Stimulated activated CD4-positive, alpha-beta T cell treated with anti-CD3 and anti-CD28 coated beads, TNF-alpha, amount 100 ng/mL, for 4 hours (primary cell): ENCODE results near the gene CBX4.

Experiments used
- DNase-seq, 3 experiments: peaks; one replicate each; pipeline ENCODE4 v3.0.0-alpha.2; 2020; ENCODE audit warnings: low read depth in 3 of 3

The CBX4 gene

GRCh38 chr17:79839356-79840268 lies at the start of gene CBX4:
Gene CBX4, minus strand, starts transcription at chr17:79839440. Its CDS starts 189 bp downstream, at chr17:79839251.
- DNase-seq: peak; percentile 84 to 86 (median 84)

GRCh38 chr17:79888009-79888540 lies 48.8 kb upstream of the CBX4 start:
- no peak for DNase-seq

DNA sequence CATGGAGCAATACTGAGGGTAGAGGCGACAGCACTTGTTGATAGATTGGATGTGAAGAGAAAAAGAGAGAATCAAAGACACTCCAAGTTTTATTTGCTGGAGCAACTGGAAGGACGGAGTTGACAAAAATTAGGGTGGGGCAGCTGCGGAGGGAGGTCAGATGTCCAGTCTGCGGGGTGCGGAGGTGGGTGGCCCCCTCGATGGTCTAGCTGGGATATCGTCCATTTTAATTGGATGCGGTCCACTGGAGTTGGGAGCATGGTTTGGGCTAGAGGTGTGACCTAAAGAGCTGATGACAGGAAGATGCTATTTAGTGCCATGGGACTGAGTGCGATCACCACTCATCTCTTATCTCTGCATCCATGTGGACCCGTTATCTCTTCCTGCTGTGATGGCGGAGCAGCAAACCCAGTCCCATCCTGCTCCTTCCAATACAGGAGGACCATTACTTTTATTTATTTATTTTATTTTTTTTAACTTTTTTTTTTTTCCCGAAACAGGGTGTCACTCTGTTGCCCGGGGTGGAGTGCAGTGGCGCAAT lies 48.3 kb upstream of the CBX4 start:
- no peak for DNase-seq

- DNase-seq: no peak
Measured at GRCh38 chr17:79883202-79883601, 44.0 kb upstream of the CBX4 start.

DNA sequence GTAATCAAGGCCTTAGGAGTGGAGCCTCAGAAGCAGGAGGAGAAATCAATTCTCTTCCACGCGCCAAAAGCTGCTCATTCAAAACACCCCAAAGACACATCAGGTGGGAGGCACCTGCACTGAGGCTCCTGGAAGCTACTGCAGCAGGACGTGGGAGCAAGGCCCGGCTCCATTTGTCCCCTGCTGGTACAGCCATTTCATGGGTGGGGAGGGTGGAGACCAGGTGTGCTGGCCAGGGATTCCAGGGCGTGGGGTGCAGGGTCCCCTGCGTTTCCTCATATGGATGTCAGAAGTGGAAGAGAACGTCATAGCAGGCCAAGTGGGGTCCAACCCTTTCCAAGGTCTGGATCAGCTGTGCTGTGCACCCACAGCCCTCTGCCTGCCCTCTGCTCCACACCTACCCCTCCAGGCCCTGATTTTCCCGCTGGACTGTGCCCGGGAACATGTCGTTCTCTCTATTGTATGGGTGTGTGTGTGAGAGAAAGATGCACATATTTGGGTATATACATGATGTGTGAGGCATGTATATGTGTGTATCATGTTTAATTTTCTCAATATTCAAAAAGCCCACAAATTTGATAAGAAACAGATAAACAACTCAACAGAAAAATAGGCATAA lies 39.2 kb upstream of the CBX4 start:
- no peak for DNase-seq

DNA sequence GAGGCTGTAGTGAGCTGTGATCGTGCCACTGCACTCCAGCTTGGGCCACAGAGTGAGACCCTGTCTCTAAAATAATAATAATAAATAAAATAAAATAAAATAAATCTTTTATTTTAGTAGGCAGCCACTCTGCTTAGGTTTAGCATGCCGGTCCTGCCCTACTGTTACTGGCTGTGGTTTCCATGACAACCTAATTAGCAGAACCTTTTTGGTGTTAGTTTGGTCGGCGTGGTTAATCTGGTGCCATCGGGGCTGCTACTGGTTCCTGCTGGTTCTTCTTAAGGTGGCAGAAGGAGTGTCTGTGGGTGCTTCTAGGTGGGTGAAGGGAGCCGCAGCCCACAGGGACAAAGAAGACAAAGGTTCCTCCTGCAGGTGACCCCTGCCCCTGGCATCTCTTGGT lies 37.8 kb upstream of the CBX4 start:
- no peak for DNase-seq

DNA sequence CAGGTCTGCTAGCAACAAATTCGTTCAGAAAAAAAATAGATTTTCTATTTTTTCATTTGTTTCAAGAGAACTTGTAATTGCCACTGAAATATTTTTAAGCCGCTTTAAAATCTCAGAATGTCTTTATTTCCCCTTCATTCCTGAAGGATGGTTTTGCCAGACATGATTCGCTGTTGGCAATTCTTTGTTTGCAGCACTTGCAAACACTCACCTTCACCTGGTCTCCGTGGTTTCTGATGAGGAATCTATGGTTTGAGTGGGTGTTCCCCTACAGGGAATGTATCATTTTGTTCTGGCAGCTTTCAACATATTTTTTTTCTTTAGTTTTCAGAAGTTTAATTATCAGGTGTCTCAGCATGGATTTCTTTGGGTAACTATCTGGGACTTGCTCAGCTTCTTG lies 36.3 kb upstream of the CBX4 start:
- DNase-seq: no peak

DNA sequence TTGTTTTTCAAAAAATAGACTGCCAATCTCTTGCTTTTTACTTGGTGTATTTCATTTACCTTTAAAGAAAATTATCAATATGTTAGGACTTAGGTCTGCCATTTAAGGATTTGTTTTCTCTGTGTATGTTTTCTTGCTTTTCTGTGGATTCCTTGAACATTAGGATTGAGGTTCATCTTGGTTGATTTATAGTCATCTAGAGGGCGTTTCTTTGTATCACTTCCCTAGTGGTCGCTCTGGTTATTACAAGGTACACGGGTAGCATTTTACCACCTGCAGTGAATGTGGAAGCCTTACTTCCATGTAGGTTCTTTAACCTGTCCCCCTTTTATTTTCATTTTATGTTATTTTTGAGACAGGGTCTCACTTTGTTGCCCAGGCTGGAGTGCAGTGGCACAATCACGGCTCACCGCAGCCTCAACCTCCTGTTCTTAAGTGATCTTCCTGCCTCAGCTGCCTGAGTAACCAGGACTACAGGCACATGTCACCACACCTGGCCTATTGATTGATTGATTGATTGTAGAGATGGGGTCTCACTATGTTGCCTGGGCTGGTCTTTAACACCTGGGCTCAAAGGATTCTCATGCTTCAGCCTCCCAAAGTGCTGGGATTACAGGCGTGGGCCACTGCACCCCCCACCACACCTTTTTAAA lies 35.2 kb upstream of the CBX4 start:
- DNase-seq: no peak

DNA sequence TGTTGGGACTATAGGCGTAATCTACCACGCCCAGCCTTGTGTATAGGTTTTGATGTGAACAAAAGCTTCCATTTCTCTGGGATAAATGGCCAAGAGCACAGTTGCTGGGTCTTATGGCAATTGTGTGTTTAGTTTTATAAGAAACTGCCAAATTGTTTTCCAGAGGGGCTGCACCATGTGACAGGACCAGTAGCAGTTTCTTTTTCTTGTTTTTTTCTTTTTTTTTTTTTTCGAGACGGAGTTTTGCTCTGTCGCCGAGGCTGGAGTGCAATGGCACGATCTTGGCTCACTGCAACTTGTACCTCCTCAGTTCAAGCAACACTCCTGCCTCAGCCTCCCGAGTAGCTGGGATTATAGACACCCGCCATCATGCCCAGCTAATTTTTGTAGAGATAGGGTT lies 34.3 kb upstream of the CBX4 start:
- DNase-seq: no peak

DNA sequence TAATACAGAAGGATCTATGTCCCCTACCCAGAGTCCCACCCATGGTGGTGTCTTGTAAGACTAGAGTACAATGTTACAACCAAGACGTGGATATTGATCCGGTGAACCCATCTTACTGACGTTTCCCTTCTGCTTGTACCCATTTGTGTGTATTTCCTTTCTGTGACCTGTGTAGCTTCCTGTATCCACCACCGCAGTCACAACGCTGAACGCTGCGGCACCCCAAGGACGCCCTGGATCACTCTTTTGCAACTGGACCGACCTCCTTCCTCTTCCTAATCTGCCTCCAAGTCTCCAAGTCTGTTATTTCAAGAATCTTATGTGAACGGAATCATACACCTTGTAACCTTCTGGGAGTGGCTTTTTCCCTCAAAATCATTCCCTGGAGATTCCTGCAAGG lies 33.5 kb upstream of the CBX4 start:
- no peak for DNase-seq

DNA sequence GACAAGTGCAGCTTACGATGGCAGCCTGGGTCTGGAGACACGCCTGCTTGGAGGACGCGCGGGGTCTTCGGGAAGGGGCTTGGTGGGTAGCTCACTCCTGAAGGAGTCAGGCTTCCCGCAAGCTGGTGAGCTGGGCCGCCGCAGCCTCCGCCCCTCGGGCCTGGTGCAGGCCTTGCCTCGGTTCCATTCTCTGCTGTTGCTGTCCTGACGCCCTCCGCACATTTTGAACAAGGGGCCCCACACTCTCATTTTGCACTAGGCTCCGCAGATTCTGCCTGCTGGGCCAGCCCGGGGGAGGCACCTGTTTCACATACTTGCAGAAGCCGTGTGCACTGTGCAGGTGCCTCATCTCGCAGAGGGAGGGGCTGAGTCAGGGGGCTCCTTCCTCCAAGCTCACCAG lies 31.9 kb upstream of the CBX4 start:
- no peak for DNase-seq

DNA sequence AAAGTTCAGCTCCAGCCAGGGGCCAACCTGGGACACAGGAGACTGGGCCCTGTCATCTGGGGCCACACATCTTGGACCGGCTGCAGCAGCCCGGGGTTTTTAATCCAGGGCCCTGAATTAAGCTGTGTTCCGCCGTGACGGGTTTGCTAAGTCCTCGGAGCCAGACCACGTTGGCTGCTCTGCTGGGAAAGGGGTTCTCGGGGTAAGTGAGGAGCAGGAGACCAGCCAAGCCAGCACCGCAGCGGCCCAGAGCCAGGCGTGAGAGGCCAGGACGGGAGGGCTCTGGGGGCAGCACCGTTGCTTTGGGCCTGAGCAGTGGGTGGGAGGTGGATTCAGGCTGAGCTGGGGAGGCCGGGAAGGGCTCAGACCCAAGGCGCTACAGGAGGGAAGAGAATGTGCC lies 31.3 kb upstream of the CBX4 start:
- no peak for DNase-seq

DNA sequence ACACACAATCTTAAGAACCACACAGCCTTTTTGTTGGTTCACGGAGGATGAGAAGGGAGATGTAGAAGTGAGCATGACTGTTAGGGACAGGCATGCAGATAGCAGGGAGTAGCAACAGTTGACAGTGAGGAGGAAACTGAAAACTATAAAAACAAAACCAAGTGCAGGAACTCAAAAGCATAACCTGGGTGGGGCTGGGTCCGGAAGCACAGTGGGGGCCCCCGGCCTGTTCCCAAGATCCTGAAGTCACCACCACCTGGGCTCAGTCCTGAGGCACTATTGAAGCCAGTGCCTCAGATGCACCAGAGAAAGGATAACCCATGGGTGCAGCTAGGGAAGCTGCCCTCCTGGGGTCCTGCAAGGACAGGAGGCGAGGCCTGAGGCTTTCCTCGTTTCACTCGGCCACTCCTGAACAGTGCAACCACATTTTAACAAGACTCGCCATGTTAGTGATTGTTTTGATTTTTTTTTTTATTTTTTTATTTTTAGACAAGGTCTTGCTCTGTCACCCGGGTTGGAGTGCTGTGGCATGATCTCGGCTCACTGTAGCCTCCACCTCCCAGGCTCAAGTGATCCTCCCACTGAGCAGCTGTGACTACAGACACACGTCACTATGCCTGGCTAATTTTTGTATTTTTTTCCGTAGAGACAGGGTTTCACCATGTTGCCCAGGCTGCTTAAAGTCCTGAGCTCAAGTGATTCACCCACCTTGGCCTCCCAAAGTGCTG lies 27.7 kb upstream of the CBX4 start:
- no peak for DNase-seq

DNA sequence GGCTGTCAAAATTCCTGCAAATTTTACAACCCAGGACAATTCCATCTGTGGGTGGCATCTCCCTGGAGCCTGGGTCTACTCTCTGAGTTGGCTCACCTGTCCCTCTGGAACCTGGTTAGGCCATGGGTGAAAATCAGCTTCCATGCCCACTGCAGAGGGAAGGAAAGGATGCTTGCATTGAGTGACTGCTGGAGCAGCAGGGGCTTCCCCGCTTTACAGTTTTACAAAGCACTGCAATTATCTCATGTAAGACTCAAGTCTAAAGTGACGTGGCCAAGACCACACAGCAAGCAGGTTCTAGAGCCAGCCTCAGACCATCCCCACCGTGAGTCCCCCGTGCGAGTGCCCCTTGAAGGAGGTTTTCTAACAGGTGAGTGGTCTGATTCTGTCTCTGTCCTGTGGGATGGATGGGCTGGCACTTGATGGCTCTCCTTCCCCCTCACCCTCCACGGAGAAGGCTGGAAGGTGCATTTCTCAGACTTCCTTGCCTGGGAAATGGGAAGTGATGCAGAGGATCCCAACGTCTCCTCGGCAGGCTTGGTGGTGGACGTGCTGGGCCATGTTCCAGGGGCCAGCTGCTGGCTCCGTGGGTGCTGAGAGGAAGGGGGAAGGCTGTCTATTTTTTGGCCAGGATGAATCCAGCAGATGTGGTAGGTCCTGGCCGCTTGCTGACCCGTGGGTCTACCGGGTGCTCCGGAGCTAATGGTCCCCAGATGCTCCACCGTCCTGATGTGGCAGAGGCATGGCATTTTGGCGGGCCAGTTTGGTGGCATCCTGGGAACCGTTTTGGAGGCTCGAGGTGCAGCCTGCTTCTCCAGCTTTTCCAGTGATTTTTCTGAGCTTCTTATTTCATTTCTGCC lies 26.3 kb upstream of the CBX4 start:
- no peak for DNase-seq

GRCh38 chr17:79864617-79865250 lies 25.5 kb upstream of the CBX4 start:
- no peak for DNase-seq

GRCh38 chr17:79864147-79864546 lies 24.9 kb upstream of the CBX4 start:
- DNase-seq: no peak

DNA sequence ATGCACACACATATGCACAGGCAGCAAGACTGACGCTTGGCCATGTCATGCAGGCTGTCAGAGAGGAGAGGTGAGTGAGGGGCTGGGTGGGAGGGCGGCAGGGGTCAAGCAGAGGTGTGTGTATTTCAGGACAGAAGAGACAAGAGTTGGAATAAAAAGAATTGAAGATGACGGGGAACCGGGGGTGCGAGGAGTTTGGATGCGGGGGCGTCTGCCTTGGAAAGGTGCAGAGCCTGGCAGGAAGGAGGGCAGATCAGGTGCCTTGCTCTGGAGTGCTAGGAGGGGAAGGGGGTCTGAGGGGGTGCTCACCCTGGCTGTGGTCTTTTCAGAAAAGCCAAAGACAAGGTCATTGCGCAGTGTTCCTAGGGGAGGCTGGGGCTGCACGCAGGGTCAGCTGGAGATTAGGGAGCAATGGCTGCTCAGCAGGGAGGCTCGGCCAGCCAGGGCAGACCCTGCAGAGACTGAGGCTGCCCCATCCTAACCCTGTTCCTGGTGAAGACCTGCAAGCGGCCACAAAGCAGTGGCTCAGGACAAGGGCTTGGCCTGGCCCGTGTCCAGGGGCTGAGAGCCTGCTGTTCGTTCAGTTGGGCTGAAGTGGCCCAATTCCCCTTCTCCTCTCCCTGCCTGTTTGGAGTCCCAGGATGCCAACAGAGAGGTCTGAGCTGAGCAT lies 23.7 kb upstream of the CBX4 start:
- DNase-seq: no peak

DNA sequence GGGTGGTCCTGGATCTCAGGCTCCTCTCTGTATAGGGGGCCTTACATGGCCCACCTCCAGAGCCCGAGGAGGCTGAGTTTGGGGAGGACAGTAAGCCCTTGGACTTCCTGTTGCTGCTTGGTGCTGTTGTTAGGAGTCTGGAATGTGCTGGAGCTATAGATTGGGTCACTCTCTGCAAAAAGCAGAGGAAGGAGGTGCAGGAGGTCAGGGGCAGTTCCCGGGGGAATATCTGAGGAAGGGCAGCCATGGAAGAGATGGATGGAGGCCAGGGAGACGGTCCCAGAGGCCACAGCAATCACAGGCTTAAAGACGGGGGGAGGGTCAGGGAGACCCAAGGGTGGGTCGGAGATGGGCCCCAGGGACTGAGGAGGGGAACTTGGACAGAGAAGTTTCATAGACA lies 23.0 kb upstream of the CBX4 start:
- no peak for DNase-seq

DNA sequence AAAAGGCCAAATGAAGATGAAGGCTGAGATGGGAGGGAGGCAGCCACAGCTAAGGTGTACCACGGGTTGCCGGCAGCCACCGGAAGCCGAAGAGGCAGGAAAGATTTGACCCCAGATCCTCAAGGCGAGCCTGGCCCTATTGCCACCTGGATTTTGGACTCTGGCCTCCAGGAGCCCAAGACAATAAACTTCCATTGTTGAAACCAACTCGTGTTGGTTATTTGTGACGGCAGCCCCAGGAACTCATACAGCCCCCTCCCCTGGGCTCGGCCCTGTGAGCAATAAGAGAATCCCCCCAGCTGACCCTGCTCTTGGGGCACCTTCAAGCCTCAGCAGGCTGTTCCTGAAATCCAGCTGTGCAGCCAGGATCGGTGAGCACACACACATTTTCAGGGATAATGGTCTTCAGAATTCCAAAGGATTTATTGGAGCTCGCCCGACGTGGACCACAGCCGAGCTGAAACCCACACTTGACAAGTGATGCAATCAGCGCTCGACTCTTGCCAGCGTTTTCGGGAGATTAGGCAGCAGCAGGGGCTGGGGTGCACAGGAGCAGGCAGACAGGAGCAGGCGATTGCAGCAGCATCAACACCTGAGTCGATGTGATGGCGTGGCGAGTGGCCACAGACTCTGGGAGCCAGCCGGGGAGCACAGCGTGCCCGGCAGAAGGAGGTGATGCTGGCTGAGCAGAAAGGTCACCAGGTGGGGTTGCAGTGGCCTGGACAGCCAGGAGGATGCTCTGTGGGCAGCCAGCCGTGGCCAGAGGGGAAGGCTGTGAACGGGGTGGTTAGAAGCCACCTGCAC lies 22.4 kb upstream of the CBX4 start:
- DNase-seq: no peak
